ENCODE results near the gene RCSD1.
A peak's percentile ranks its signal among the peaks of the same experiment; 100 is the strongest.

RCSD1 gene

DNA sequence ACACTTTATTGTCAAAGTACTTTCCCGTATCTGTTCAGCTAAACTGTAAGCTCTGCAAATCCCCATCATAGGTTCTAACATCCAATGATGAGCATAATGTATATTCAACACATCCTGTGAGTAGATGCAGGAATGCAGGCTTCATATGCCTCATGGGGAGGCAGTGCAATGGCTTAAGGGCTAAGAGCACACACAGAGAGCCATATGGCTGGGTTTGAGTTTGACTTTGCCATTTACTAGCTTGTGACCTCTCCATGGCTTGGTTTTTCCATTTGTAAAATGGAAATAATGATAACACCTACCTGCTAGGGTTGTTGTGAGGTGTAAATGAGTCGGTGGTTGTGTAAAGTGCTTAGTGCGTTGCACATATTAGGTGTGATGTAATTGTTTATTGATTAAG, 13.4 kb downstream of the RCSD1 start:
- no peak for DNase-seq

DNA sequence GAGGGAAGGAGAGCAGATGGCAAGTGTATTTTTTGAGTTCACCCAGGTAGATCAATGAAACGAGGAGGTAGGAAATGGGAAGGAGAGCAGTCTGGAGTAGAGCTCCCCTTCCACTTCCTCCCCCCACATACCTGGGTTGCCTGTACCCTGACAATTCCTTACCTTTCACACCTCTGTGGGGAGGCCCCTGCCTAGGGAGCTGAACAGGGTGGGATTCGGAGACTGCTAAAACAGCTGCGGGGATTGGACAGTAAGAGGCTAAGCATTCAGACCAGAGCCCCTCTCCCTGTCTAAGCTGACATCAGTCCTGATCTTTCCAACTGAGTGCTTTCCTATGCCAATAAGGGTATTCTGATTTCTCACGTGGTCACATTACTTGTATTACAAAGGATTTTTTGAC, 14.5 kb downstream of the RCSD1 start:
- no peak for DNase-seq

DNA sequence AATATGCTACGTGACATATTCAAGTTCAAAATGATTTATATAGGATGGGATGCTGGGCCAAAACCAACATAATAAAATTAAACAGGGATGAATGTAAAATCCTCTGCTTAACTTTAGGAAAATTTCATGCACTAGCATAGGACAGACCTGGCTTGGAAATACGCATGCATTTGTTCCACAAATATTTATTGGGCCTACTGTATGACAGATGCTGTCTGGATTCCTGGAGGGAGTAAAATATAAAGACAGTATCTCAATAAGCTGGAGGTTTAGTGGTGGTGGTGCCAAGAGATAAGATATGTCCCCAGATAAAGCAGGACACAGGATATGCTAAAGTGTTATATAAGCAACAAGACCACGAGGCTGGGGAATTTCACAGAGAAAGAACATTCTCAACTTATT, 15.1 kb downstream of the RCSD1 start:
- DNase-seq: no peak

DNA sequence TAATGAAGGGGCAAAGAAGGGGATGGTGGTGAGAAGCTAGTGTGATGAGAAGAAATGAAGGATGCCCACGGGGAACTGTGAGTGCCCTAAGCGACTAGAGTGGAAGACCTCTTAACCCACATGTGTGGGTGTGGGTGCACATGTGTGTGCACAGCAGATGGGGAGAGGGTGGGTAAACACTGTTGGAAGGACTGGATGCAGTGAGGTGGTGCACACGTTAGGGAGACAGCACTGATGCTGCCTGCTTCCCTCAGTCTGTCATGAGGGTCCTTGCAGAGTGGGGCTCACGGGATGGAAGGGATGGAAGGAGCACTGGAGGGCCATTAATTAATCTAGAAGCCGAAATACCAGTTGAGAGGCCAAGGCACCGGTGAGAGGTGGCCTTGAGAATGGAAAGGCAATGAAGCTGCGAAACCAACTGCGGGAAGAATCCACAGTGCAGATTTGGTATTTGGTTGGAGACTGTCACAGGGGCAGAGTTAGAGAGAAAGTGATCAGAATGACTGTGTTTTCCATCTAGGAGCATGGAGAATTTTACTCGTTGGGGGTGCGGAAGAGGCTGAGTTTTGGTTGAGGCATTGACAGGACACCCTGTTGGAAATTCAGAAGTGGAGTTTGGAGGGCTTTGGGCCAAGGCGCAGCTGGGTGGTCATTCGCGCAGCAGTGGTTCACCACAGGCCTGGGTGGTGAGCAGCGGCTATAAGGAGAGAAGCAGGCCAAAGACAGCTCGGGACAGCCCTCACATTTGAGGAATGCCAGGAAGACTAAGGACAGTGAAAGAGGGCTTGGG, 15.8 kb downstream of the RCSD1 start:
- DNase-seq: no peak

- DNase-seq: no peak
These were observed 18.3 kb downstream of the RCSD1 start for GRCh38 chr1:167648252-167648849.

- DNase-seq: no peak
These were observed 19.1 kb downstream of the RCSD1 start for GRCh38 chr1:167648978-167649744.

DNA sequence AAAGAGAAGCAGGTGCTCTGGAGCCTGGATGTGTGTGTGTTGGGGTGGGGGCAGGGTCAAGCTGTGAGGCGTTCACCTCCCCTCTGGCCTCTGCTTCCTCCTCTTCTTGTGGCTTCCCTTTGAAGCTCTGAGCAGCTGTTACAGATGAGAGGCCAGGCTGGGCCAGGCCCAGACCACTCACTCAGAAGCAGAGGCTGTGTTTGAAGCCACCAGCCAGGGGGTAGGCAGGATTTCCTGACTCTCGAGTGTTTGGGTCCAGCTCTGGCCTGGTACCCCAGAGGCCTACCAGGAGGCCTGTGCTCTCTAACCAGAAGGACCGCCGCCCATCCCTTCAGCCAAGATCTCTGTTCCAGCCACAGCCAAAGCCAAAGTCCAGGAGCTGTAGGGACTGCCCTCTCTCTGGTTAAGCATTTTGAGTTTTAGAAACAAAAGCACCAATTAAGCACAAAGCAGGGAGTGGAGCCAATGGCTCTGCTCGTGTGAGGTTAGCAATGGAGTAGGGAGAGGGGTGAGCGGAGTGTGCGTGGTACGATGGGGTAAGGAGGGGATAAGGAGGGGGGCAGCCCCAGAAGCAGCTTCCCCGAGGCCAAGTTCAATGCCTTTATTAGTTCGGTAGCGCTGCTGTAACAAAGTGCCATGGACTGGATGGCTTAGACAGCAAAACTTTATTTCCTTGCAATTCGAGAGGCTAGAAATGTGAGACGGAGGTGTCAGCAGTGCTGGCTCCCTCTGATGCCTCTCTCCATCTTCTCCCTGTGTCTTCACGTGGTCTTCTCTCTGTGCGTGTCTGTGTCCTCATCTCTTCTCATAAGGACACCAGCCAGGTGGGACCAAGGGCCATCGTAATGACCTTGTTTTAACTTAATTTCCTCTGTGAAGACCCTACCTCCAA, 20.5 kb downstream of the RCSD1 start:
- DNase-seq: peak in 1 of 2 donors; percentile 33

- no peak for DNase-seq
These were observed 21.2 kb downstream of the RCSD1 start for GRCh38 chr1:167651161-167651693.

DNA sequence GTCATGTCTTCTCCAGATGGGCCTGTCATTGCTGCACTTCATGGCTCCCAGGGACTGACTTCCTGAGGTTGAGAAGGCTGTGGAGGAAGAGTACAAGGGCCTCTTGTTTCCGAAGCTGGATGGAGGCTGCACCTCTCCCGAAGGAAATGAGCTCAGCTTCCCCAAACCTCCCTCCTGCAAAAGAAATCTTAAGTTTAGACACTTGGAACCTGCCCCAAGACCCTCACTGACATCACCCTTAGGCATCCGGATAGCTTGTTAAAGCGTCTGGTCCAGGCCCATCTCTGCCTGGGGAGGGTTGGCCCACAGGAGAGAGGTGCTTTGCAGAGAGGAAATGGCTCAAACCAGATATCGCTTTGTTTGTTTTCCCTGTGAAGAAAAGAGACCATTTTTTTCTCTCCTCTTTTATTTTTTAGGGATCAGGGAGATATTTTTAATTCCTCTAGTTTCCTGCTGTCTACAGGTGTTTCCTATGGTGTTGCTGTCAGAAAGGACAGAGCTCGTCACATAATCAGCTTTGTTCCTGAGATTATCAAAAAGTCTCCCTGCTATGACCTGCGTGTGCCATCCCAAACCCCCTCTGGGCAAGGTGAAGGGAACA, 25.0 kb downstream of the RCSD1 start:
- DNase-seq: no peak

- no peak for DNase-seq
These were observed 26.6 kb downstream of the RCSD1 start for GRCh38 chr1:167656657-167657056.

DNA sequence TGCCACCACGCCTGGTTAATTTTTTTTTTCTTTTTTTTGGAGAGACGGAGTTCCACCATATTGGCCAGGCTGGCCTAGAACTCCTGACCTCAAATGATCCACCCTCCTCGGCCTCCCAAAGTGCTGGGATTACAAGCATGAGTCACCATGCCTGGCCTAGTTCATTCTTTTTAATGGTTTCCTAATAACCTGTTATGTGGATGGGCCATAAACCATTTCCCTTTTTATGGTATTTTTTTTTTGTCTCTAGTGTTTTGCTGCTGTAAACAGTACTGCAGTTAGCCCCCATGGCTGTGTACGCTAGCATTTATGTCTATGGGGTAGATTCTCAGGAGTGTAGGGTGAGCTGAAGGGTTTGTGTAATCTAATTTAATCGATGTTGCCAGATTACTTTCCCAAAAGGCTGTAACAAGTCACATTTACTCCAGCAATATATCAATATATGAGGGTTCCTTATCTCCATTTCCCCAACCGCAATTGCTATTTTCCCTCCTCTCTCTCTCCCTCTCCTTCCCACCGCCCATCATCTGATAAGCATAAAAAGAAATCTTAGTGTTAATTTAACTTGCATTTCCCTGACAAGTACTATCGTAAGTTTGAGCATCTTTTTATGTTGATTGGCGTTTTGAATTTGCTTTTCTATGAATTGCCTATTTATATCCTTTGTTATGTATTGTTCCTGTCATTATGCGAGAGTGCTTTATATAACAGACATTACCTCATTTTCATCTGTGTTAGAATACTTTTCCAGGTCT, 28.7 kb downstream of the RCSD1 start:
- DNase-seq: no peak

- no peak for DNase-seq
These were observed 29.4 kb downstream of the RCSD1 start for GRCh38 chr1:167659450-167659849.

- no peak for DNase-seq
These were observed 29.8 kb downstream of the RCSD1 start for GRCh38 chr1:167659881-167660280.

DNA sequence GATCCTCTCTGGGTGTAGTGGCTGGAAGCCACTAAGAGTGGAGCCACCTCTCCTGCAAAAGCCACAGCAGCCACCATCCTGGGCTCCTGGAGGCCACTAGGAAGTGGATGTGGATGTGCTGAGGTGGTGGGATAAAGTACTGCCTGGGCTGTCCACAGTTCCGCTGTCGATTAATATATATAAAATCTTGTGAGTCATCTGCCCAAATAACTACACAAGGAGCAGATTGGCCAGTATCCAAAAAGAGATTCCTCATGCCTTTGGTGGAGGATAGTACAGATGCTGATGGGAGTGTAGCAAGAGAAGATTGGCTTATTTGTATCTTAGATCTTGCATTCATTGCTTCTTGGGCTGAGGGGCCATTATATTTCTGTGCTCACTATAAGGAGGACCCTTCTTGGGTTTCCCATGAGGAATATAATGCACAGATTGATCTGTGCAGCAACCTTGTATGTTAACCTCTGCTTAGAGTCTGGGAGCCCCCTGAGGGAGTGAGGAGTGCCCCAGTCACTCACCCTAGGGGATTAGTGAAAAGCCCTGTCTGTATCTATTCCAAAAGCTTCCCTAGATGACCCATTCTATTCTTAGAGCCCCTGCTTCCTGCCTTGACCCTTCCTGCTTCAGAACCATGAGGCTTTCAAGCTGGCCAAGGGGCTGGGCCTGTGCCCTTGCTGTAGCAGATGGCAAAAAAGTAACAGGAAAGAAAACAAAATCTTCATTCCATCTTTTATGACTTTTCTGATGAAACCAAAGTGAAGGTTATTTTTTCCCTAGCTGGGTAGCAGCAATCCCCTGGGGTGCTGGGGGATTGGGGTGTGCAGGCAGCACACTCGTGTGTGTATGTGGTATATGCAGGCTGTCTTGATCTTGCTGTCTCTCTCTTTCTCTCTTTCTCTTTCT, 31.7 kb downstream of the RCSD1 start:
- DNase-seq: no peak

- no peak for DNase-seq
These were observed 33.2 kb downstream of the RCSD1 start for GRCh38 chr1:167663002-167663772.

DNA sequence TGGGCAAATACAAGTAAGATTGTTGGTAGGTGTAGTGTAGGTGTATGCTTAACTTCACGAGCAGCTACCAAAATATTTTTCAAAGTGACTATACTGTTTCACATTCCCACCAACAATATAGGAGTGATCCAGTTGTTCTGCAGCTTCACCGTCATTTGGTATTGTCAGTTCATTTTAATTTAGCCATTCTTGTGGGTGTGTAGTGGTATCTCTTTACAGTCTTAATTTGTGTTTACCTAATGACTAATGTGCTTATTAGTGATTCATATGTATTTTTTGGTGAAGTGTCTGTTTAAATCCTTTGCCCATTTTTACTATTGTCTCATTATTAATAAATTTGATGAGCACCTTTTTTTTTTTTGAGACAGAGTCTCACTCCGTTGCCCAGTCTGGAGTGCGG, 35.4 kb downstream of the RCSD1 start:
- DNase-seq: no peak

- no peak for DNase-seq
These were observed 36.4 kb downstream of the RCSD1 start for GRCh38 chr1:167666416-167666815.

DNA sequence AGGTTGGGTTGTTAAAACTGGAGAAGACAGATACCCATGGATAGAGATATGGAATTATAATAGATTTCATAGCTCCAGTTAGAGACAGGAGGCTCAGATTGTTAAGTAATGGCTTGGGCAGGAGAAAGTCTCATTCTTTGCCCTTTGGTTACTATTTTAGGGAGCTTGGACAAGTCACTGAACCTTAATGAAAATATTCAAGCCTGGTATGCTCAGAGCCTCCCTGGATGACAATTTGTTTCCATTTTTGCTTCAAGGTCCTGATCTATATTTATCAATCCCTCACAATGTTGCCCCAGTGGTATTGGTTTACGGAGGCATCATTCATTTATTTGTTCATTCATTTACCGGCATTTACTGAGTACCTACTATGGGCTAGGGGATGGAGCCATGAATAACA, 37.5 kb downstream of the RCSD1 start:
- DNase-seq: no peak

DNA sequence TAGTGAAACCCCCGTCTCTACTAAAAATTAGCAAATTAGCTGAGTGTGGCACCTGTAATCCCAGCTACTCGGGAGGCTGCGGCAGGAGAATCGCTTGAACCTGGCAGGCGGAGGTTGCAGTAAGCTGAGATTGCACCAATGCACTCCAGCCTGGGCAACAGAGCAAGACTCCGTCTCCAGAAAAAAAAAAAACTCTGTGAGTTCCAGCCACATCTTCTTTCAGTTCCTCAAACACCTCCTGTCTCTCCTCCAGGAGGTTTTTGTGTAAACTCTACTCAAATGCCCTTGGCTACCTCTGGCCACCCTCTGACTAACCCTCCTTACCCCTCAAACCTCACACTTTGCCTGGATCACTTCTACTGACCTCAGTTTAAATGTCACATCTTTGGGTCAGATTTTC, 38.1 kb downstream of the RCSD1 start:
- DNase-seq: no peak

All from CD4-positive, alpha-beta T cell treated with Interleukin-4 for 1 hour (primary cell).